ENCODE data around the gene DARS2.
A peak's percentile ranks its signal among the peaks of the same experiment; 100 is the strongest.
"Not testable (repeated sequence)": the region's sequence is repeated elsewhere in the genome, so short reads cannot be mapped to it uniquely, and the experiment has no call there.

DARS2 gene

DNA sequence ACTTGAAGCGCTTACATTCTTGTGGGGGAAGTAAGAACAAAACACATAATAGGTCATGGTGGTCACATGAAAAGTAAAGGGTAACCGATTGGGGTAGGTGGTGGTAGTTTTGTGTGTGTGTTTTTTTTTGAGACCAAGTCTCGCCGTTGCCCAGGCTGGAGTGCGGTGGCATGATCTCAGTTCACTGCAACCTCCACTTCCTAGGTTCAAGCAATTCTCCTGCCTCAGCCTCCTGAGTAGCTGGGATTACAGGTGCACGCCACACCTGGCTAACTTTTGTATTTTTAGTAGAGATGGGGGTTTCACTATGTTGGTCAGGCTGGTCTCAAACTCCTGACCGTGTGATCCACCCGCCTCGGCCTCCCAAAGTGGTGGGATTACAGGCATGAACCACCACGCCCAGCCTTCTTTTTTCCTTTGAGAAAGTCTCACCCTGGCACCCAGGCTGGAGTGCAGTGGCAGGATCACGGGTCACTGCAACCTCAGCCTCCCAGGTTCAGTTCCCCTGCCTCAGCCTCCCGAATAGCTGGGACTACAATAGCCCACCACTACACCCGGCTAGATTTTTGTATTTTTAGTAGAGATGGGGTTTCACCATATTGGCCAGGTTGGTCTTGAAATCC, 37.8 kb downstream of the DARS2 start:
- not testable (repeated sequence) for DNase-seq

DNA sequence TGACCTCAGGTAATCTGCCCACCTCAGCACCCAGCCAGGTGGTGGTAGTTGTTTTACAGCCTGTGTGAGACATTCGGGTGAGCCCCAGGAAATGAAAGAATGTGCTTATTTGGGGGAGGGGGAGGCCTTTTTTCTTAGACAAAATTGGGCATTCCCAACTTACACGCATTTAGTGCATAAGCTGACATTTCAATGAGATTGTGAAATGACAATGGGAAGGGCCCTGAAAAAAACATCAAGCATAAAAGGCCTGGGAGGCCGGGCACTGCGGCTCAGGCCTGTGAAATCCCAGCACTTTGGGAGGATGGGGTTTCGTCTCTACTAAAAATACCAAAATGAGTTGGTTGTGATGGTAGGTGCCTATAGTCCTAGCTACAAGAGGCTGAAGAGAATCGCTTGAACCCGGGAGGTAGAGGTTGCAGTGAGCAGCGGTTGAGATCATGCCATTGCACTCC, 38.3 kb downstream of the DARS2 start:
- no peak for DNase-seq

DNA sequence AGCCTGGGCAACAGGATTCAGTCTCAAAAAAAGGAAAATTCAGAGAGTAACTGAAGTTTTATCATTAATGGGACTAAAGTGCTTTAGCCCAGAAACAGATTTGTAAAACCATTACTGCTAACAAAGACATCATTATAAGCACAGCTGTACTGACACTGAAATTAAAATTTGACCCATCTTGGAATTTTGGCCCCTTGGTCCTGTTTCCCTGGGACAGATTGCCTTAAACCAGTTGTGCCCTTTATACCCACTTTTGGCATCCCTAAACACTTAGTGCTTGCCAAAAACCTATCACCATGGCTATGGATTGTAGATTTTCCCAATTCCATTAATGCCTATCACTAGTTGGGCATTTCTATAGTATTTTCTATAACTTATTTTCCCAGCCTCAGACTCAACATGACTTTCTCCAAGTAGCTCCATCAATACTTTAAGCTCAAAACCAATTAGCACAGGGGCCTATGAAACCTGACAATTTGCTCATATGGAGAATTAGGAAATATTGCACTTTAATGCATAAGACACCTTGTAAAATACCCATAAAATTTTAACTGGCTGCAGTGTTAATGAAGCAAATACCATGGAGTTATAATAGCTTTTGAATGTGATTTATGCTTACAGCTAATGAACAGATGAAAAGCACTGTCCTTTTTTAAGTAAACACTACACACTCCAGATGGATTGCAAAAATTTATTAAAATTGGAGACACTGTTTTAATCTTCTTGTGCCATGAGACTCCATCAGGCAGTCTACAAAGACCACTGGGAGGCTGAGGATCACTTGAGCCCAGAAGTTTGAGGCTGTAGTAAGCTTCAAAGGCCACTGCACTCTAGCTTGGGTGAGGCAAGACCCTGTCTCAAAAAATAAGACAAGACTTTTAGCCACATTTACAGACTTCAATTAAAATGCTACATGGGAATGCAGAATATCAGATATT, 39.0 kb downstream of the DARS2 start:
- DNase-seq = no peak

DNA sequence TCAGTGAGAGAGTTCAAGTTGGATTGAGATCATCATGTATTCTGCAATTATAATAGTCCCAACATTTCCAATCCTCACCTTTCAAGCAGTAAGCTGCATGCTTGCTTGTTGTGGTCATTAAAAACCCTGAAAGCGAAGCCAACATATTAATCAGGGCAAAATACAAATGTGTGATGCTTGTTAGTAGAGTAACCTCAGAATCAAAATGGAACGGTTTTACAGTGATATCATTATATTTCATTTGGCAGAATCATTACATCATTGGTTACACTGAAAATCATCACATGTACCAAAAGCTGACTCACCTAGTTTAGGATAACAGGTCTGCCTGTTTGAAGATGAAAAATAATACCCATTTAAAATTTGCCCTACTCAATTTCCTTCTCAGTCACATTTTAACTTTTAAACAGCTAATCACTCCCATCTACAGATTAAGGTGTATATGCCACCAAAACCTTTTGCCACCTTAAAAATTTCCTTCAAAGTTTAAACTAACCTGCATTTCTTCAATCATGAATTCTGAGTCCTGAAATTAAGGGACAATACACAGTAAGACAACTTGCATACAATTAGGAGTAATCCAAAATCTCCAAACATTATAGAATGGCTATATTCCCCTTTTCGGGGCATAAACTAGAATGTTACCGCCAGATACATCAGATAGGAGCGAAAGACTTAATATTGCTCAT, 39.9 kb downstream of the DARS2 start:
- DNase-seq = no peak

DNA sequence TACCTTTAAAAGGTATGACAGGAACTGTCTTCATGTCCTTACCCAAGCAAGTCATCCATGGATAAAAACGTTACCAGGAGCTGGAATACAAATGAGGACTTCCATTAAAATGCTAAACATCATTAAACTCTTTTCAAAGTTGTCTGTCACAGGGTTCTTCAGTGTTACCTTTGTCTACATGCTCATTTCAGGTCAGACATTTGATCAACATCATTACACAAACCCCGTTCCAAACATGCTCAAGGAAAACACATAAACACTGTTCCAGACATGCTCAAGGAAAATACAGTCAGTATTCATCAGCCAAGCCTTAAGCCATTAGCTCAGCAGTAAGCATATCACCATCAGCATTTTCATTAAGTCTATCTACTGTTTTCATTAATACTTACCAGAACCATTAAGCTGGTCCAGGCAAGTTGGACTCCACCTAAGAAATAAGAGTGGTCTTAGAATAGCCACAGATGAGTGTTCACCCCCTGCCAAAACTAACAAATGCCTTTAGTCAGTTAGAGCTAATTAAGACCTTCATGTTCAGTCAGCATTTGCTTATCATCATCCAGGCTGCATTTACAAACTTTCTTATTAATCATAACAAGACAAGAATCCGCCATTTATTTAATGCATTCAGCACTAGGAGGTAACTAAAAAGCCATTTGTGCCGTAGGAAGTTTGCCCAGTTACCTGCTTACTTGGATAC, 41.1 kb downstream of the DARS2 start:
- DNase-seq = no peak

DNA sequence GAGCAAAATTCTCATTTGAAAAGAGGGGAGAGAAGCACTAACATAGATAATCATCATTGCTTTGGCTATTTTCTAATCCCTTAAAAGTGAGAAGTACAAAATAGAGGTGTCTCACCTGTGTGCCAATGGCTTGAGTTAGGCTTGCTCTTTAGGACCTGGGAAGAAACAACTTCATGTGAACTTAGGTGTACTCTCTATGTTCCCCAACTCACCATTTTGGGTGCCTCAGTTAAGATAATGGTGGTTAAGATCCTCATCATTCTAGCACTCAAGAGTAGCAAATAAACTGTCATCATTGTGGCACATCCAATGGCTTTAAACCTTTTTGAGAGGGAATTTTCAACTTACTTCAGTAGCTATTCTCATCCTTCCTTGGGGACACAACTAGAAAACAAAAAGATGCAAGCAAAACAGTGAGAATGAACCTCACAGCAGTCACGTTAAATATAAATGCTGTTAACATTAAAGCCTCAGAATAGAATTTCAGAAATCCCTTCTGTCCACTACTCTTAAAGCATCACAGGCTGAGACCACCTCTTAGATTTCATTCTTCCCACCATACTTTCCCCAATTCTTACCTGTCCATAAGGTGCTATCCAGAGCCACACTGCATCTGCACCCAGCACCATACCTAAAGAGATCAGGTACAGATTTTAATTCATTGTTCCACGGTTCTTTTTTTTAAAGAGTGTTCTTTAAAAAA, 42.1 kb downstream of the DARS2 start:
- no peak for DNase-seq

DNA sequence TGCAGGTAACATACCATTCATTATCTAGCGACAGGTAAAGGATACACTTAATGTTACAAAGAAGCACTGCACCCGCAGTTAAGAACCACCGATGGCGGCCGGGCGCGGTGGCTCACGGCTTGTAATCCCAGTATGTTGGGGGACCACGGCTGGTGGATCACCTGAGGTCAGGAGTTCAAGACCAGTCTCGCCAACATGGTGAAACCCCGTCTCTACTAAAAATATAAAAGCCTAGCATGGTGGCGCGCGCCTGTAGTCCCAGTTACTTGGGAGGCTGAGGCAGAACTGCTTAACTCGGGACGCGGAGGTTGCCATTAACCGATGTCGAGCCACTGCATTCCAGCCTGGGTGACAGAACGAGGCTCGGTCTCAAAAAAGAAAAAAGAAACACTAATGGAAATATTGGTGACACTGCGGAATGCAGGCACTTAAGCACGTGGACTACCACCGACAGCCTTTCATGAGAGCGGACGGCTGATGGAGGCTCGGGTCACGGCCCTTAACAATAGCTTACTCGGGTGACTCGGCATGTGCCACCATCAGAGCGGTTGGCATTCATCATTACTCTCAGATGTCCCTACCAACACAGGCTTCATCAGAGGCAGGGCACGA, 42.8 kb downstream of the DARS2 start:
- DNase-seq = no peak

DNA sequence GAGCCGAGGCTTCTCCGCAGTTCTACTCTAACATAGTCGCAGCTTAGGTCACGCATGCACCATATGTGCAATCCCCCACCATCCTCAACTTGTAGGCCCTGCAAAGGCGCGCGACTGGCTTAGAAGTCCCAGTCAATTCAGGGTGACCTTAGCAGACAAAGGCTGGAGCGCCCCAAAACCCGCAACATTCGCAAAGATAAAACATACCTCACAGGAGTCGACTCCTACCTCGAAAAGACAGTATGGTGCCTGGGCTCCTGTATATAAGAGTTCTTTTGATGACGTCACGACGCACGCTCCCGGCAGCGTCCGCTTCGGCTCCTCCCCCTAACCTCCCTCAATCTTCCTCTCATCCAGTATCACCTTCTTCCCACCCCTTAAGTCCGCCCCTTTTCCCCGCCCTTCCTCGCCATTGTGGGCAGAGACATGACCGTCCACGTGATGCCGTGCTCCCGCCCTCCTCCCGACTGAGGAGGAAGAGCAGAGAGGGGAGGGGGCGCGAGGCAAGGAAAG, 43.3 kb downstream of the DARS2 start, which contains the start of gene GAS5:
Gene GAS5 (minus strand): TSS at position 237 of the 513 bp plus-strand sequence.
- peak; percentile 97 for DNase-seq

DNA sequence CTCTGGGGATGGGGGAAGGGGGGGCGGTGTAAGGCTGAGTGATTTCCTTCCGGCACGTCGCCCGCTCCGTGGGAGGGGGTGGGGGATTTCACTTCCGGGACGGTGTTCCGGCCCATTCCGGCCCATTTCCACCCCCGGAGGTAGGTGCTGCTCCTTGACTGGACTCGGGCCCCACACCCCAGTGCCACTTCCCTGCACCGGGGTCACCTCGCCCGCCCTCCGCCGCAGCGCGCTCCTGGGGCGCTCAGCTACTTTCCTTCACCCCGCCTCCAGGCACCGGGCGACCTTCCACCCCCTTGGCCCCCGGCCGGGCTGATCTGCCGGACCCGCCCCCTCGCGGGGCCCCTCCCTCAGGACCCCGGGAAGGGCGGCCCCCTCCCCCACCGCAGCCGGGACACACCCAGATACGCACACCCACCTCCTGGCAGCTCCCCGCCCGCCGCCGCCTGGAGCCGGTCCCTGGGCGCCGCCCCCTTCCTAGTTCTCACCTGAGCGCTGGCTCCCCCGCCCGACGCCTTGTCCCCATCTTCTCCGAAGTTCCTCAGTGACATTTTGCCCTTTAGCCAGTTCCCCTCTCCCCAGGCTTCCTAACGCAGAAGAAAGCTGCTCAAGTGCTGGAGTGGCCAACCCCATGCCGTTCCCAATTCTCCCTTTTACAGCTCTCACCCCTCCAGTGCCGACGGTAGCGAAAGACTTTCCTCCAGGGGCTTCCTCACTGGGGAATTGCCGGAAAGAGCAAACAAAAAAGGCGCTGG, 44.0 kb downstream of the DARS2 start, which contains the start of gene ZBTB37:
Gene ZBTB37 (plus strand): TSS at position 115 of the 755 bp plus-strand sequence. CDS start 1,846 bp downstream, outside the sequence.
- peak; percentile 82 for DNase-seq

DNA sequence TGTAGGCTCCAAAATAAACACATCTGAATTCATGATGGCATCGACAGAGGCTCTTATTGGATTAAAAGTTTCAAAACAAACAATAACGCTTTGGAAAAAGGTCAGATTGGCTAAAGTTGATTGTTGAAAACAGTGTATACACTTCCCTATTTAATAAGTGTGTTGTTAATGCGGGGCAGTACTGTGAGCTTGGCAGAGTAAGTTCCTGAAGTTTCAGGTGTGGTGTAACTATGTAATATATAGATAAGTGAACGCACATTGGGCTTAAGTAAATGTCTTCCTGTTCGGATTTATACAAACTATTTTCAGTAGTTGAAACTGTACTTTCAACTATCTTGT, 44.5 kb downstream of the DARS2 start:
- no peak for DNase-seq

DNA sequence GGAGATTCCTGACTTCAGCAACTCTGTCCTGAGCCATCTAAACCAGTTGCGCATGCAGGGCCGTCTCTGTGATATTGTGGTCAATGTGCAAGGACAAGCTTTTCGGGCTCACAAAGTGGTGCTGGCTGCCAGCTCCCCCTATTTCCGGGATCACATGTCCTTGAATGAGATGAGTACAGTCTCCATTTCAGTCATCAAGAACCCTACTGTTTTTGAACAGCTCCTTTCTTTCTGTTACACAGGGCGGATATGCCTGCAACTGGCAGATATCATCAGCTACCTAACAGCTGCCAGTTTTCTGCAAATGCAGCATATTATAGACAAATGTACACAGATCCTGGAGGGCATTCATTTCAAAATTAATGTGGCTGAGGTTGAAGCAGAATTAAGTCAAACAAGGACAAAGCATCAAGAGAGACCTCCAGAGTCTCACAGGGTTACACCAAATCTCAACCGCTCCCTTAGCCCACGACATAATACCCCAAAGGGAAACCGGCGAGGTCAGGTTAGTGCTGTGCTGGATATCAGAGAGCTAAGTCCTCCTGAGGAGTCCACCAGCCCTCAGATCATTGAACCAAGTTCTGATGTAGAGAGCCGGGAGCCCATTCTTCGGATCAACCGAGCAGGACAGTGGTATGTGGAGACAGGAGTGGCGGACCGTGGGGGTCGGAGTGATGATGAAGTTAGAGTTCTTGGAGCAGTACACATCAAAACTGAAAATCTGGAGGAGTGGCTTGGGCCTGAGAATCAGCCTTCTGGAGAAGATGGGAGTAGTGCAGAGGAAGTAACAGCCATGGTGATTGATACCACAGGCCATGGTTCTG, 46.0 kb downstream of the DARS2 start:
- DNase-seq = no peak

DNA sequence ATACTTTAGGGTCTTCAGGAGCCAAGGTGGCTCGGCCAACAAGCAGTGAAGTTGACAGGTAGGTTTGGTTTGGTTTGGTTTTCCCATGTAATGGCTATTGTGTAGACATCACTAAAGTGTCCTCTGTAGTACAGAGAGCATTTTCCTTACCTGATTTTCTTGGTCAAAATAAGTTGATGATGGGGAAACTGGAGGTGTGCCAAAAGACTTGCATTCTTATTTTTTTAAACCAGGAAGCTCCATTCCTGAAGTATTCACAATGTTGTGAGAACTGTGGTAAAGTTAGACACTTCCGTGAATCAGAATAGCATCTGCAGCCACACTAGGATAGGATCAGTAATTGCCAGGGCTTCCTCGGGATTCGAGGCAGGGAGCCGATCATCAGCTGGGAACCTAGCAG, 46.6 kb downstream of the DARS2 start:
- no peak for DNase-seq

DNA sequence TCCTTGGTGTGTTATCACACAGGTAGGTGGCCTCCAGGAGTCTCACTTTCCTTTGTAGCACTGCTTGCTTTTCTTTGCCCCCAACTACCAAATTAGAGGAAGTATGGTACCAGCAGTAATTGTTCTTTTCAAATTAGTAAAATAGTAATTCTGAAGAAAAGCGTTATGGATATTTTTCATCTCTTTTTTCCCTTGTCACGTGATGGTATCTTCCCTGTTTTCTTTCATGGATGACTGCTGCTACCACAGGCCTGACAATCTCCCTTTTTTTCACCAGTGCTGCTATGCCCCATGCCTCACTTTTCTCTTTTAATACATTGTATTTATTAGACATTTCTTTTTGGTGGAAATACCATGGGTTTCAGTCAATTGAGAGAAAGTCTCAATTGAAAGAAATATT, 47.0 kb downstream of the DARS2 start:
- no peak for DNase-seq

DNA sequence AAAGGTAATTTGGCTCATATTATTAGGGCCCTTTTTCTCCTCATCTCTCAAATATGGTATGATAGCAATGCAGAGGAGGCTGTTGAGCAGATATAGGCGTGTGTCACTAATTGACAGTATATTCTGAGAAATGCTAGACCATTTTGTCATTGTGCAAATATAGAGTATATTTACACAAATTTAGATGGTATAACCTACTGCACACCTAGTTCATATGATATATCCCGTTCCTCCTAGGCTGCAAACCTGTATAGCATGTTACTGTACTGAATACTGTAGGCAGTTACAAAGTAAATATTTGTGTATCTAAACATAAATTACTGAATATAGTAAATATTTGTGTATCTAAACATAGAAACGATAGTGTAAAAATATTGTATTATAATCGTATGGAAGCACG, 52.3 kb downstream of the DARS2 start:
- no peak for DNase-seq

DNA sequence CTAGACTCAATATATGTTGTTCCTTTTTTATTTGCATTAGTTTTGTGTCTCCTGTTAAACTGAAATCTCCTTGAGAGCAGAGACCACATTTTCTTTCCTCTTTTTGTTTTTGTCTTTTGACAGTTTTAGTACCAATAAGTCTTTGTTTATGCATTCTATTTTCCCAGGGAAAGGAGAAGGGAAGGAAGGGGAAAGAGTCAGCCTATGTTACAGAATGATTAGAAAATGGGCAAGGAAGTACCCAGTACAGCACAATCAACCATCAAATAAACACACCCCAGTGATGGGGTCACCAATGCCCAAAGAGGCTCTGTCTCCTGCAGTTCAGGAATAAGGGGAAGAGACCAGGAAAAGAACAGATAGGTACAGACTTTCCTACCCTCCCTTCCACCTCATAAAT, 53.8 kb downstream of the DARS2 start:
- no peak for DNase-seq

DNA sequence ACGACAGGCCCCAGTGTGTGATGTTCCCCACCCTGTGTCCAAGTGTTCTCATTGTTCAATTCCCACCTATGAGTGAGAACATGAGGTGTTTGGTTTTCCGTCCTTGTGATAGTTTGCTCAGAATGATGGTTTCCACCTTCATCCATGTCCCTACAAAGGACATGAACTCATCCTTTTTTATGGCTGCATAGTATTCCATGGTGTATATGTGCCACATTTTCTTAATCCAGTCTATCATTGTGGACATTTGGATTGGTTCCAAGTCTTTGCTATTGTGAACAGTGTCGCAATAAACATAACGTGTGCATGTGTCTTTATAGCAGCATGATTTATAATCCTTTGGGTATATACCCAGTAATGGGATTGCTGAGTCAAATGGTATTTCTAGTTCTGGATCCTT, 56.6 kb downstream of the DARS2 start:
- DNase-seq = not testable (repeated sequence)

DNA sequence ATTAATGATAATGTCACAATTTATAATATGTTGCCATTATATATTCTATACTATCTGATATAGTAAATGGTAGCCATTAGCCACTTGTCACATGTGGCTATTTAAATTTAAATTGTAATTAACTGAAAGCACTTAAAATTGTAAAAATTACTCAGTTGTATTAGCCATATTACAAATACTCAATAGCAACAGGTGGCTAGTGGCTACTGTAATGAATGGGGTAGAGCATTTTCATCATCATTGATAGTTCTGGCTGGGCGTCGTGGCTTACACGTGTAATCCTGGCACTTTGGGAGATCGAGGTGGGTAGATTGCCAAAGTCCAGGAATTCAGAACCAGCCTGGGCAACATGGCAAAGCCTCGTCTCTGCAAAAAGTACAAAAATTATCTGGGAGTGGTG, 60.2 kb downstream of the DARS2 start:
- no peak for DNase-seq

DNA sequence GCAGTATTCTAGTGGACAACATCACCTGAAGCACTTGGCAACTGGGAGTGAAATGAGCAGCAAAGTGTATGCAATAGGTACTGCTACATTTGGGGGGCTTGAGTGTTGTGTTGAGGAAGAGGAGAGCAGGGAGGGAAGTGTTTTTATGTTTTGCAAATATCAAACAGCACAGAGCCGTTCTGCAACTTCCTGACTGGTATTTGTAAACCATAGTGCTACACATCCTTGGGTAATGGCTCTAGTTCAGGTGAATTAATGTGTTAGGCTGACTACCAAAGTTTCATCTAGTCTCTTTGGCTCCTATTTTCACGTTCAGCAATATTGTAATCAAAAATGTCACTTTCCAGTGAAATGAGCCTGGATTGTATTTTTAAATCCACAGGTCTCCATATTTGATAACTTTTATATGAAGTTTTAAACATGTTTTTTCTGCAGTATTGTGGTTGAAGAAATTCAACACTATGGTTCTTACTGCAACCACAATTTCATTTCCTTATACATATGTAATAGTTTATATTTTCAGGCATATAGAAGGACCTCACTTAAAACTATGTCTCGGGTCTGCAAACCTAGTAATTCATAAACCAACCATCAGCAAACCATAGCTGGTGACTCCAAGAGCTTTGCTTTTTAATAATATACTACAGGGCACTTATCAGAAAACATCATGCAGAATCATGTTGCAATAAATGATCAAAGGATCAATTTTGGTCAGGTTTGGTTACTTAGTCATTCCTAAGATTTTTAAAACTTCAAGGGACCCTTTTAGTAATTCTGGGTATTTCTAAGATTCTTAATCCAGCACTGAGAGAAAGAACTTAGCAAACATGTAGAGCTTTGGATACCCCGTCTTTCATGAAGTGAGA, 62.5 kb downstream of the DARS2 start:
- DNase-seq = no peak

DNA sequence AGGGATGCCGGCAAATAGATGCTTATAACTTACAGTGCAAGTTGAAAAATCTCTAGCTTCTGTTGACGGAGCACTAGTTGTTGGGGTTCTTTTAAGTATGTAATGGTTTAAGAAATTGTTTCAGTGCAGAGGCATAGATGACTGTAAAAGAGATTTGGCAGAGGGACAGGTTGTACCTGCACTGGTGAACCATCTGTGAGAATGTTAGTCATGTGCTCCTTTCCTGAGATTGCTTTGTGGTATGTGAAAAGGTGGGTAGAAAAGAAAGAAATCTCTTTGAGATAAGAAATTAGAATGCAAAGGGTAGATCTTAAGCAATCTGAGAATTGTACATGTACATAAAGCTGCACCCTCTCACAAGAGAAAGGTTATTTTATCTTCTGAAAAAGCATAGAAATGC, 63.2 kb downstream of the DARS2 start:
- DNase-seq = no peak

Data from NCI-H2107 (cell line).